Activated gamma-delta T cell treated with Interleukin-2 at 50 U/mL for 16 hours (primary cell): Measurements from ENCODE around the gene TCF25.
"Not testable (repeated sequence)": the region's sequence is repeated elsewhere in the genome, so short reads cannot be mapped to it uniquely, and the experiment has no call there.

Source experiments
- DNase-seq: peaks from one replicate; pipeline ENCODE4 v3.0.0-alpha.2; 2020

The TCF25 gene

DNA sequence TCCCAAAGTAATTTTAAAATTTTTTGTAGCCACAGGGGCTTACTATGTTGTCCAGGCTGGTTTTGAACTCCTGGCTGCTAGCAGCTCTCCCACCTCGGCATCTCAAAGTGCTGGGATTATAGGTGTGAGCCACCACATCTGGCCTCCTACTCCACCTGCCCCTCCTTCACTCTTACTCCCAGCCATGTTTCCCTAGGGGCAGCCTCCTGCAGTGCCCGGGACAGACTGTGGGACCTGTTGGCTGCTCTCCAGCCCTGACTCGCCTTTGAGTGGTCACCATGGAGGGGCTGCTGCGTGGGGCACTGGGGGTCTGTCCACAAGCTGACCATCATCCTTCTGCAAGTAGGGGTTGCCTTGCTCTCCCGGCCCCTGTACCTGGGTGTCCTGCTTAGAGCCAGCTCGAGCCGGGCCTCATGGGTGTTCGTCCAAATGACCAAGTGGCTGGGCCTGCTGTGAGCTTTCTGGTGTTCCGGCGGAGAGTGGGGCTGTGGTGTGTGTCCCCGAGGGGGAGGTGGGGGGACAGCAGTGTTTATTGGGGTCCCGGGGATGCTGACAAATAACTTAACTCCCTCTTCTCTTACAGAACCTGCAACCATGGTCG, 28.6 kb upstream of the TCF25 start:
- no peak for DNase-seq

- peak; percentile 39 for DNase-seq
Observed at GRCh38 chr16:89845417-89845816, 28.0 kb upstream of the TCF25 start.

DNA sequence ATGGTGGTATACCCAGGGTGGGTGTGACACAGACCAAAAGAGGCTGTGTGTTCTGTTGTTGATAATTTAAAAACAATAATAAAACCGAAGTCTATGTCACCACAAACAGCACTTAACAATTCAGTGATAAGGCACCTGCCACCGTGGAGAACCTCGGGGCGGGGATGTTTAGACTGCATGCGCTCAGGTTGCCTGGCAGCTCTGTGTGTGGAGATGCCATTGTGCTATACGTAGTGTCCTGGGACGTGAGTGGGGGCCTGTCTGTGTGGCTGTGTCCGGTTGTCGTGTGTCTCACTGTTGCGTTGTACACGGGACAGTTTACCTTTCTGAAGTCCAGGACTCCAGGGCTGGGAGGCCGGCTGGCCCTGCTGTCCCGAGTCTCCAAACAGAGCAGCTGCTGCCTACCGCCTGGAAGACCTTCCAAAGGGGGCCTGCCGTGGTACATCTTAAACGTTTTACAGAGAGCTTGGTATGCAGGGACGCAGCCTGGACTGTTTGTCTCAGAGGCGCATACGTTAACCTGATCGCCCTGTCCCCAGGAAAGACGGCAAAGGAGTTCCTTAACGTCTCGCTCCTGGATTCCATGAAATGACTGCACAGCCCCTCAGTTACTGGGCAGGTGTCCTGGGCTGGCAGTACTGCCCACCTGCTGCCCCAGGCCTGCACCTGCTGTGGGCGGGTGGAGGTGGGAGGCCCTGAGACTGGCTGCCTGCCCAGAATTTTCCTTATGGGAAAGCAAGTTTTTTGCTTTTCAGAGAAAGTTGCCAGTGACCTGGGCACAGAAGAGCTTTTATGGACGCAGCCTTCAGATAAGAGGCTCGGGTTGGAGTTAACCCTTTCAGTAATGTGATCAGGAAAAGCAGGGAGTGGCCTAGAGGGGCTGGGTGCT, 26.1 kb upstream of the TCF25 start:
- no peak for DNase-seq

DNA sequence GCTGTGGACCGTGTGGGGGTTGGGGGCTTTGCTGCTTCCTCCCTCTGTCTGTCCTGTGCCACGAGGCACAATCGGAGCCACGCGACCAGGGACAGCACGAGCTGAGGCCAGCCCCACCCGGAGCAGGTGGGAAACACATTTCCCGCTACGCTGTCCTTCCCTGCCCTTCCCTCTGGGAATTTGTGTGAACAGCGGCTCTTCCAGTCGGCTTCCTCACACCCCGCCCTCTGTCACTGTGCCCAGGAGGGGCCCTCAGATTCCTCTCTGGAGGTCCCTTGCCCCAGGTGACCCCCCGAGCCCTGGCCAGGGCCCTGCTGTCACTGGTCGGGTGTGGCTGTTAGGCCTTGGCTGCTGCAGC, 25.5 kb upstream of the TCF25 start:
- DNase-seq = no peak

- DNase-seq = no peak
Observed at GRCh38 chr16:89848974-89849373, 24.4 kb upstream of the TCF25 start.

GRCh38 chr16:89853306-89853993, 19.9 kb upstream of the TCF25 start:
- no peak for DNase-seq

DNA sequence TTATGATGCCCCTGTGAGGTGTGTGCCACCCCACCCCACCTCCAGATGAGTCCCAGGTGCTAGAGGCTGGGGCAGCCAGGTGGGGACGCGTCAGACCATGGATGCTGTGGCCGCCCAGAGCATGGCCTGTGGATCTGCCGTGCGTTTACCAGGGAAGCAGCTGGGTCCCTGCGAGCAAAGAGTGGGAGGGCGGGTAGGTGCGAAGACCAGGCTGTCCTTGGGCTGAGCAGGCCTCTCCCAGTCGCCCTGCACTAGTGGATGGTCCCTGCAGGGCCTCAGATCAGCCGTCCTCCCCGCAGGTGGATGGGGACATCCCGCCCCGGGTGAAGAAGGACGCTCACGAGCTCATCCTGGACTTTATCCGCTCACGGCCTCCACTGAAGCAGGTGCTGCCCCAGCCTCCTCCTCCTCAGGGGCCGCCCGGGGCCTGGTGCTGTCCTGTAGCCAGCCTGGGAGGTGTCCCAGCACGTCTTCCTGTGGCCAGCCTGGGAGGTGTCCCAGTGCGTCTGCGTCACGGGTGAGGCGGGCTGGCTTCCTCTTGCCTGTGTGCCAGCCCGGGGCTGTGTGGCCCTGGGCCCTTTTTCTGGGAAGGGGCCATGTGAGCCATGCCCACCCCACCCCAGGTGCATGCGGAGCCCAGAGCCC, 18.0 kb upstream of the TCF25 start:
- no peak for DNase-seq

DNA sequence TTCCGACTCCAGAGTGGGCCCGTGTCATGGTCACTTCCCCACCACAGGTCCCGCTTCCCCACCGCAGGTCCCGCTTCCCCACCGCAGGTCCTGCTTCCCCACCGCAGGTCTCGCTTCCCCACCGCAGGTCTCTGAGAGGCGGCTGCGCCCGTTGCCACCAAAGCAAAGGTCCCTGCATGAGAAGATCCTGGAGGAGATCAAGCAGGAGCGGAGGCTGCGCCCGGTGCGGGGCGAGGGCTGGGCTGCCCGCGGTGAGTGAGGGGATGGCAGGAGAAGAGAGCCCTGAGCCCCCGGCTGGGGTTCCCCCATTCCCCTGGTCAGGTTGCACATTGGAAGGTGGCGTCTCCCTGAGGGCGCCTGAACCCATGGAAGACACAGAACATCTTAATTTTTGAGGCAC, 17.4 kb upstream of the TCF25 start:
- DNase-seq = no peak

DNA sequence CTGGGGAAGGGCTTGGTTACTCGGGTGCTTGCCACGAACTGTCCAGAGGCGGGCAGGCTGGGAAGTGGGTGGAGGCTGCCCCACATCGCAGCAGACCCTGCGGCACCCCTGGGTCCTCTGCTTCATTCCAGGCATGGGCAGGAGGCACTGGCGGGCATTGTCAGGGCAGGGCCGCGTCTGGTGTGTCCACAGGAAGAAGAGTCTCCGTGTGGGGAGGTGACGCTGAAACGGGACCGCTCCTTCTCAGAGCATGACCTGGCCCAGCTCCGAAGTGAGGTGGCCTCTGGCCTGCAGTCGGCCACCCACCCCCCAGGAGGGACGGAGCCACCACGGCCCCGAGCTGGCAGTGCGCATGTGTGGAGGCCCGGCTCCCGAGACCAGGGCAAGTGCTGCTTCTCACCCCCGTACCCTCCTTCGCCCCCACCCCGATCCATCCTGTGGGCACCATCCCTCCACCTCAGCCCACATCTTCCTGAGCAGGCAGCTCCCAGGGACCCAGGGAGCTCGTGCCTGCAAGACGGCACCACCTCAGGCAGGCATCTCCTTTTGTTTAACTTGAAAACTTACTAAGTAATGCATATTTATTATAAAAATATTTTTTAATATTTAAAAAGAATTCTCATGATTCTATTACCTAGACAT, 14.3 kb upstream of the TCF25 start:
- DNase-seq = no peak

GRCh38 chr16:89859615-89860007, 13.8 kb upstream of the TCF25 start:
- no peak for DNase-seq

- peak; percentile 76 for DNase-seq
Observed at GRCh38 chr16:89860747-89861304, 12.6 kb upstream of the TCF25 start.

- no peak for DNase-seq
Observed at GRCh38 chr16:89861648-89862047, 11.7 kb upstream of the TCF25 start.

- DNase-seq = no peak
Observed at GRCh38 chr16:89862732-89863131, 10.7 kb upstream of the TCF25 start.

GRCh38 chr16:89863741-89864526, 9.5 kb upstream of the TCF25 start:
- DNase-seq = peak; percentile 42

- DNase-seq = no peak
Observed at GRCh38 chr16:89864527-89864820, 8.9 kb upstream of the TCF25 start.

GRCh38 chr16:89867918-89868317, 5.5 kb upstream of the TCF25 start:
- no peak for DNase-seq

- no peak for DNase-seq
Observed at GRCh38 chr16:89869911-89870310, 3.5 kb upstream of the TCF25 start.

DNA sequence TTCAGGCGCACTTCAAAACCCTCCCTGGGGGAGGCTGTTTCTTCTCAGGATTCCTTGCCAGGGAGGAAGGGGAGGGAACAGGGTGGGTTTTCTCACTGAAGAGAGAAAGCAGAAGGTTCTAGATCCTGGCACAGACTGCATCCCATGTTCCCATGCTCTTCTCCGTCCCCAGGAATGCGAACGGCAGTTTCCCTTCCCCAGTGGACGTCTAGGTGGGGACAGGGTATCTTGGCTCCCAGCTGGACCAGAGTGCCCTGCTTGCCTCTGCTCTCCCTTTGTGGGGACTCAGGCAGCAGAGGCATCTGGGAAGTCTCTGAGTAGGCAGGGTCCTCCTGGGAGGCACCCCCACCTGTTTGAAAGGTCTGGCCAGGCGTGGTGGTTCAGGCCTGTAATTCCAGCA, 3.0 kb upstream of the TCF25 start:
- DNase-seq = no peak

- no peak for DNase-seq
Observed at GRCh38 chr16:89871895-89872294, 1.5 kb upstream of the TCF25 start.

GRCh38 chr16:89873972-89874689, 739 bp downstream of the TCF25 start:
- peak; percentile 91 for DNase-seq

GRCh38 chr16:89879123-89879522, 5.7 kb downstream of the TCF25 start:
- DNase-seq = not testable (repeated sequence)
